ENCODE data around the gene GTF2A1.

The GTF2A1 gene

GRCh38 chr14:81137316-81137715 is 83.4 kb downstream of the GTF2A1 start:
- DNase-seq (ENCODE audit: low read depth) = no peak

GRCh38 chr14:81133400-81133799 is 87.4 kb downstream of the GTF2A1 start:
- no peak for DNase-seq (ENCODE audit: low read depth)

GRCh38 chr14:81132468-81132867 is 88.3 kb downstream of the GTF2A1 start:
- no peak for DNase-seq (ENCODE audit: low read depth)

- no peak for DNase-seq (ENCODE audit: low read depth)
These were observed 91.5 kb downstream of the GTF2A1 start for GRCh38 chr14:81129242-81129641.

- no peak for DNase-seq (ENCODE audit: low read depth)
These were observed 93.0 kb downstream of the GTF2A1 start for GRCh38 chr14:81127785-81128184.

GRCh38 chr14:81125536-81125935 is 95.2 kb downstream of the GTF2A1 start:
- no peak for DNase-seq (ENCODE audit: low read depth)

Measured in activated T-cell treated with anti-CD3 and anti-CD28 coated beads for 1 hour (primary cell).